Stomach (tissue), 4 donors: ENCODE data around the gene STXBP6.

Experiments used
- EP300 ChIP-seq: sonication (generic); formaldehyde crosslinking; IDR thresholded peaks from one replicate; pipeline ENCODE4 v1.6.1; 2017; ENCODE audit warnings: antibody characterized with exemption
- POLR2AphosphoS5 ChIP-seq, 3 donors: sonication (generic); formaldehyde crosslinking; IDR thresholded peaks; one replicate each; pipeline ENCODE4 v1.6.1; 2016; ENCODE audit warnings: antibody characterized with exemption in 3 of 3
- TF ChIP-seq, protein P1 (sequence below), 7 experiments: fragments of 450-650 bp in 4 of 7; fragments of 200-600 bp in 3 of 7; sonication (generic) in 3 of 7; IDR thresholded peaks; one replicate each; pipeline ENCODE4 v1.5.1; 2016 to 2019; ENCODE audit warnings: antibody characterized with exemption in 7 of 7, control low read depth in 2 of 7, mild to moderate bottlenecking in 1 of 7

DNA sequence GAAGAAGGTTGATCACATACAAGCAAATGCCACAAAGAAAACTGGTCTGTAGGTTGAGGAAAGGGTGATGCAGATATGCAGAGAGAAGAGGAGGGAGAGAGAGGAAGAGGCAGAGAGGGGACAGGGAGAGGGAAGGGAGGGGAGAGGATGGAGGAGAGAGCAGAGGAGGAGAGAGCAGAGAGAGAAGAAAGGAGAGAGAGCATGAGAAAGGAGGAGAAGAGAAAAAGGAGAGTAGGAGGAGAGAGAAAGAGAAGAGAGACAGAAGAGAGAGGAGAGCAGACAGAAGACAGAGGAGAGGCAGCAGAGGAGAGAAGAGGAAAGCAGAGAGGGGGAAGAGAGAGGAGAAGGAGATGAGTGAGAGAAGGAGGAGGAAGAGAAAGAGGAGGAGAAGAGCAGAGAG, 59.2 kb downstream of the STXBP6 start:
- TF ChIP-seq, protein P1, sequence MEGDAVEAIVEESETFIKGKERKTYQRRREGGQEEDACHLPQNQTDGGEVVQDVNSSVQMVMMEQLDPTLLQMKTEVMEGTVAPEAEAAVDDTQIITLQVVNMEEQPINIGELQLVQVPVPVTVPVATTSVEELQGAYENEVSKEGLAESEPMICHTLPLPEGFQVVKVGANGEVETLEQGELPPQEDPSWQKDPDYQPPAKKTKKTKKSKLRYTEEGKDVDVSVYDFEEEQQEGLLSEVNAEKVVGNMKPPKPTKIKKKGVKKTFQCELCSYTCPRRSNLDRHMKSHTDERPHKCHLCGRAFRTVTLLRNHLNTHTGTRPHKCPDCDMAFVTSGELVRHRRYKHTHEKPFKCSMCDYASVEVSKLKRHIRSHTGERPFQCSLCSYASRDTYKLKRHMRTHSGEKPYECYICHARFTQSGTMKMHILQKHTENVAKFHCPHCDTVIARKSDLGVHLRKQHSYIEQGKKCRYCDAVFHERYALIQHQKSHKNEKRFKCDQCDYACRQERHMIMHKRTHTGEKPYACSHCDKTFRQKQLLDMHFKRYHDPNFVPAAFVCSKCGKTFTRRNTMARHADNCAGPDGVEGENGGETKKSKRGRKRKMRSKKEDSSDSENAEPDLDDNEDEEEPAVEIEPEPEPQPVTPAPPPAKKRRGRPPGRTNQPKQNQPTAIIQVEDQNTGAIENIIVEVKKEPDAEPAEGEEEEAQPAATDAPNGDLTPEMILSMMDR (IDR thresholded peaks at IDR 0.05) = no peak
- no peak for TF ChIP-seq POLR2AphosphoS5 (IDR thresholded peaks at IDR 0.05)
- no peak for TF ChIP-seq EP300
